Skeletal muscle satellite cell (primary cell): ENCODE results near the gene CDH26.

Source experiments
- H3K27me3 ChIP-seq: 2 replicates; pipeline ENCODE4 v1.7.0; 2013; ENCODE audit warnings: low read length; ENCODE audit not compliant: control insufficient read depth, insufficient read depth
- H3K36me3 ChIP-seq: 2 replicates; pipeline ENCODE4 v1.7.0; 2013; ENCODE audit warnings: mild to moderate bottlenecking, control low read depth, low read length; ENCODE audit not compliant: insufficient read depth
- H3K4me1 ChIP-seq: 2 replicates; pipeline ENCODE4 v1.7.0; 2013; ENCODE audit warnings: low read length; ENCODE audit not compliant: control insufficient read depth, insufficient read depth
- H3K4me2 ChIP-seq: 2 replicates; pipeline ENCODE4 v1.7.0; 2013; ENCODE audit warnings: mild to moderate bottlenecking, low read length
- H3K4me3 ChIP-seq: 2 replicates; pipeline ENCODE4 v1.7.0; 2013; ENCODE audit warnings: low read length
- H3K9ac ChIP-seq: 2 replicates; pipeline ENCODE4 v1.7.0; 2013; ENCODE audit warnings: mild to moderate bottlenecking, low read depth, low read length, moderate library complexity
- H3K9me3 ChIP-seq: replicated peaks from 2 replicates; pipeline ENCODE4 v1.7.0; 2013; ENCODE audit warnings: mild to moderate bottlenecking, control low read depth, low read length

CDH26 gene

DNA sequence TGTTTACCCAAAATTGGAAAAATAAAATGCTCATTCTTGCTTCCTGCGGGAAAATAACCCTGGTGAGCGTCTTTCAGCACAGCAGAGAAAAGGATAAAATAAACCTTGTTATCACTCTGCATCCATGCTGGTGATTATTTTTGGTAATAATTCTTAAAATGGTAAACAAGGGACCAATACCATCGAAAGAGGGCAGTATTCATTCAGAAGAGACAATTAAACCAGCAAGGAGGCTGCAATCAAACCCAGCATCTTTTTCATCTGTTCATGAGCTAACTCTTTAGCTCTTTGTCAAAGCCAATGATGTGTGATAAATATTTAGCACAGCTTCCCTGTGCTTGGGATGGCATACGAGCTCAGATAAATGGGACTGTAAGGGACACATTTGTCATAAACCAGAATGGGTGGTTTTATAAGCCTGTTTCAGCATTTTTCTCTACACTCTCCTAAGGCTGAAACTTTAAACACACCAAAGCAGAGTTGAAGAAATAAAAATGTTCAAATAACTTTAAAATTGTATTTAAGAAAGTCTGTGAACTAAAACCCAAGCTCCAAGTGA lies 34.4 kb downstream of the CDH26 start:
- Histone ChIP-seq H3K9ac (no peak overlapping the region), H3K4me1 (no peaks in the 10 kb centered on the region), H3K36me3 (no peaks in the 10 kb centered on the region), H3K4me3 (no peak overlapping the region), H3K4me2 (no peak overlapping the region), H3K27me3 (peaks cover 21% of the 10 kb centered on the region), H3K9me3 (no peaks in the 10 kb centered on the region)

GRCh38 chr20:59993736-59994430 lies 35.7 kb downstream of the CDH26 start:
- H3K9ac ChIP-seq: no peak overlapping the region
- H3K4me3 ChIP-seq: no peak overlapping the region

GRCh38 chr20:59994697-59995122 lies 36.5 kb downstream of the CDH26 start:
- Histone ChIP-seq H3K9me3 (no peaks in the 10 kb centered on the region), H3K4me3 (no peak overlapping the region), H3K4me1 (no peaks in the 10 kb centered on the region), H3K9ac (no peak overlapping the region), H3K27me3 (peaks cover 40% of the 10 kb centered on the region), H3K4me2 (no peak overlapping the region), H3K36me3 (no peaks in the 10 kb centered on the region)

More at GRCh38 chr20:59993736-59994430, 35.7 kb downstream of the CDH26 start:
- Histone ChIP-seq H3K9me3 (no peaks in the 10 kb centered on the region), H3K36me3 (no peaks in the 10 kb centered on the region), H3K4me2 (no peak overlapping the region), H3K27me3 (peaks cover 32% of the 10 kb centered on the region), H3K4me1 (no peaks in the 10 kb centered on the region)

GRCh38 chr20:59996108-59996507 lies 37.9 kb downstream of the CDH26 start:
- peaks cover 54% of the 10 kb centered on the region for H3K27me3 ChIP-seq
- no peaks in the 10 kb centered on the region for H3K9me3 ChIP-seq
- H3K4me1 ChIP-seq: no peaks in the 10 kb centered on the region
- H3K36me3 ChIP-seq: no peaks in the 10 kb centered on the region
- H3K9ac ChIP-seq: no peak overlapping the region
- H3K4me3 ChIP-seq: no peak overlapping the region
- H3K4me2 ChIP-seq: no peak overlapping the region

DNA sequence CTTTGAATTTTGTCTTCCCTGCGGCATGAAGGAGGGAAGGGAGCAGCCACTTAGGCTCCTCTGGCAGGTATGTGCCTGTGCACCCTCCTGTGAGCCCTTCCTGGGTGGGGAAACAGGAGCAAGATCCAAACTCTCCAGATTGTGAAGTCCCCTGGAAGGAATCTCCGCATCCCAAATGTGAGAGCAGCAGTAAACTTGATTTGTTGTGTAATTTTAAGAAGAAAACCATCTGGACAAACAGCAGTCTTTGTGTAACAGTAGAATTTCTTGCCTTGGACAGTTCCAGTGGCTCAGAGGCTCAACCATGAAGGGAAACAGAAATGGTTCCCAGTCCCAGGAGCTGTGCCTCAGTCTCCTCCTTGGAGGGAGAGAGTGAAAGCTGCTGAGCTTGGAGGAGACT lies 39.7 kb downstream of the CDH26 start:
- H3K36me3 ChIP-seq: no peaks in the 10 kb centered on the region
- H3K4me2 ChIP-seq: no peak overlapping the region
- no peak overlapping the region for H3K4me3 ChIP-seq
- peaks cover 52% of the 10 kb centered on the region for H3K27me3 ChIP-seq
- no peaks in the 10 kb centered on the region for H3K4me1 ChIP-seq
- no peak overlapping the region for H3K9ac ChIP-seq
- no peaks in the 10 kb centered on the region for H3K9me3 ChIP-seq

DNA sequence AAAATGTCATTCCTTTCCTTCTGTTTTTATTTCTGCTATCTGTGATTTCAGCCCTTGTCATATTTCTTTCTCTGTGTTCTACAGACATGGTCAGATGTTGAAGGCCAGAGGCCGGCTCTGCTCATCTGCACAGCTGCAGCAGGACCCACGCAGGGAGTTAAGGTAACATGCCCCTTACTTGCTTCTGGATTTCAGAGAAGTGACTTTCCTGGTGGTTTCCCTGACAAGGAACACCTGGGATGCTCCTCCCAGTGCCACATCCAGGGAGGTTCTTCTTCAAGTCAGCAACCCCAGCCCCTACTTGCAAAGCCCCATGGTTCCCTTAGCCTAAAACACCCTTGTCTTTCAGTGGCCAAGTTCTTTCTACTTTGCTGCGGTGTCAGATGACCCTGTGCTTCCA lies 41.3 kb downstream of the CDH26 start:
- Histone ChIP-seq H3K27me3 (peaks cover 48% of the 10 kb centered on the region), H3K36me3 (no peaks in the 10 kb centered on the region), H3K4me3 (no peak overlapping the region), H3K4me2 (no peak overlapping the region), H3K9ac (no peak overlapping the region), H3K4me1 (no peaks in the 10 kb centered on the region), H3K9me3 (no peaks in the 10 kb centered on the region)

- peaks cover 46% of the 10 kb centered on the region for H3K27me3 ChIP-seq
- no peaks in the 10 kb centered on the region for H3K9me3 ChIP-seq
- H3K36me3 ChIP-seq: no peaks in the 10 kb centered on the region
- H3K4me3 ChIP-seq: no peak overlapping the region
- no peak overlapping the region for H3K9ac ChIP-seq
- H3K4me2 ChIP-seq: no peak overlapping the region
- H3K4me1 ChIP-seq: no peaks in the 10 kb centered on the region
Observed at GRCh38 chr20:60000271-60001042, 42.2 kb downstream of the CDH26 start.

GRCh38 chr20:60001108-60001507 lies 42.9 kb downstream of the CDH26 start:
- no peaks in the 10 kb centered on the region for H3K4me1 ChIP-seq
- no peak overlapping the region for H3K4me3 ChIP-seq
- no peaks in the 10 kb centered on the region for H3K36me3 ChIP-seq
- no peak overlapping the region for H3K4me2 ChIP-seq
- peaks cover 43% of the 10 kb centered on the region for H3K27me3 ChIP-seq
- H3K9me3 ChIP-seq: no peaks in the 10 kb centered on the region
- no peak overlapping the region for H3K9ac ChIP-seq

- Histone ChIP-seq H3K27me3 (peaks cover 40% of the 10 kb centered on the region), H3K4me2 (no peak overlapping the region), H3K4me1 (no peaks in the 10 kb centered on the region), H3K9me3 (no peaks in the 10 kb centered on the region), H3K4me3 (no peak overlapping the region), H3K36me3 (no peaks in the 10 kb centered on the region), H3K9ac (no peak overlapping the region)
Observed at GRCh38 chr20:60003776-60004175, 45.6 kb downstream of the CDH26 start.

DNA sequence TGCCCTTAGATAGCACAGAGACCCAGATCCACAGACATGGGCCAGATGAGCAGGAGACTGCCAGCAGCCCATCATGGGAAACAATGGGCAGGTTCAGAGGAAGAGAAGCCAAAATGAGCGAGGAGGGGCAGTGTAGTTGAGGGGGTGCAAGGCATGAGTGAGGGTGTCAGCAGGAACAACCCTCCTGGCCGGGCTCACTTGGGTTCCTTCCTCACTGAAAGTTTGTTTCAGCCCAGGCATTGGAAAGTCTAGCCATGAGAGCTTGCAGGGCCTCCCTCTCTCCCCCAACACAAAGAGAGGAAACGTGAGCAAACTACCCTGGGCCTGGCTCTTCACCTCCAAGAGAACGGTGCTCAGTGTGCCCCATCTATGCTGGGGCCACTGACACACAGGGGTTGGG lies 48.0 kb downstream of the CDH26 start:
- Histone ChIP-seq H3K9ac (no peak overlapping the region), H3K27me3 (peaks cover 20% of the 10 kb centered on the region)

DNA sequence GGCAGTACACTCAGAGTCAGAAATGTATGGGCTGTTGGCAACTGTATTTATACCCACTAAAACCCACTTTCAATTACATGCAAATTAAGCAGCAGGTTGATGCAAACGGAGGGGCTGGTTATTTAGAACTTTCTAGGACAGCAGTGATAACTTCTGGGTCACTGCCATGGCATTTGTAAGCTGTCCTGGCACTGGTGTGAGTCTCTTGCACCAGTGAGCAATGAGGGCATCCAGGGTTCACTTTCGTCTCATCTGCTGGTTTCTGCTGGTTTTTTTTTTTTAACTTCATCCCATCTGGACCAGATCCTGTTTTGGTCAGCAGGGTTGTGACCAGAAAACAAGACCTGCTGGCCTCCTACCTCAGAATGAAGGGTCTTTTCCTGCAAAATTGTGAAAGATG lies 49.2 kb downstream of the CDH26 start:
- Histone ChIP-seq H3K4me2 (no peak overlapping the region), H3K4me1 (peaks cover 5% of the 10 kb centered on the region), H3K4me3 (no peak overlapping the region), H3K27me3 (peaks cover 20% of the 10 kb centered on the region), H3K9me3 (no peaks in the 10 kb centered on the region), H3K9ac (no peak overlapping the region), H3K36me3 (no peaks in the 10 kb centered on the region)

More for the DNA sequence above, 48.0 kb downstream of the CDH26 start:
- Histone ChIP-seq H3K4me1 (peaks cover 4% of the 10 kb centered on the region), H3K4me3 (no peak overlapping the region), H3K9me3 (no peaks in the 10 kb centered on the region), H3K4me2 (no peak overlapping the region), H3K36me3 (no peaks in the 10 kb centered on the region)
